T follicular helper cell (primary cell): ENCODE measurements around the gene NPAS3.

Source experiments
- DNase-seq: peaks from one replicate; pipeline ENCODE4 v3.0.0-alpha.2; 2020; ENCODE audit warnings: low read depth

Gene NPAS3

DNA sequence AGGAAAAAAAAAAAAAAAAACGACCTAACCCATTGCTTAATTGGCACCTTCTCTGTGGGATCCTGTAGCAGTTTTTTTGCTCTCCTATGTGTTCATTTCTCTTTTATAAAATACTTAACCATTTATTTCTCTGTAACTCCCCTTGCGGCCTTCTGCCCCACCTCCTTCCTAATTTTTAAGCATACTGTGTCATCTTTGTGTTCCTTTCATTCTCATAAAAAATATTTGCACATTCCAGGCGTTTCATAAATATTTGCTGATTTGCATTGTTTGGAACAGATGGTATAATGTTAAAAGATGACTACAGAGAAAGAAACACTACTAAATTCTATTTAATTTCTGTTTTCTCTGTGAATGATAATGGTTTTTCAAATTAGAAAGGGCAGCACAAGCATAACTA is 77.9 kb downstream of the NPAS3 start:
- no peak for DNase-seq

DNA sequence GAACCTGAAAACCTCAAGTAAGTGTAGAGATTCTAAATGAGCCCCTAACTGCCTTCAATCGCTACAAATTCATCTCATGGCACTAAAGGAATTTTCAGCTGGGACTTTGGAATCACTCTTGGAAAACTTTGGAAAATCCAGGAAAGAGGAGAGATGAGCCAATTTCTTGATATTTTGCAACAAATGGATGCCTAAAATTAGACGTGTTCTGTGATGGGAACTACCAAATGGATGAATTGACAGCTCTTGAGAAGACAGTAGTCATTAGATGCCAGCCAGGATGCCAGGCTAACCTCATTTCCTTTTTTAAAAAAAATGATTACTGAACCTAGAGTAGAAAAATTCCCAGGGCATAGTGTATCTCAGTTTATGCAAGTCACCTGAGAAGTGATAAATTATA is 78.3 kb downstream of the NPAS3 start:
- no peak for DNase-seq

DNA sequence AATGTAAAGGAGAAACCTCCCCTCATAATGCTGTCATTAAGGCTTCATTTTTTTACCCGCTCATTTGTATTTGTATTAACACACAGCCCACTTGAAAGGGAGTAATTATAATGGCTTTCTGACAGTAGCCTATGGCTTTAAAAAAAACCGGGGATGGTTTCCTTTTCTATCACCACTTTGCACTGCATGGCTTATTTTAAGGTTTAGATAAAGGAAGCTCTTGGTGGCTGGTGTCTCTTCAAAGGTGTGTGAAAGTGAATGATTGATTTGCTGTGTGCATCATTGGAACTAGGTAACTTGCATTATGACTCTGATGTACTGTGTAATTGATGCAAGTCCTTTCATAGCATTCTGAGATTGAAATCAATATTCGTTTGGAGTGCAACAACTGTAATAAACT is 80.7 kb downstream of the NPAS3 start:
- DNase-seq = no peak

DNA sequence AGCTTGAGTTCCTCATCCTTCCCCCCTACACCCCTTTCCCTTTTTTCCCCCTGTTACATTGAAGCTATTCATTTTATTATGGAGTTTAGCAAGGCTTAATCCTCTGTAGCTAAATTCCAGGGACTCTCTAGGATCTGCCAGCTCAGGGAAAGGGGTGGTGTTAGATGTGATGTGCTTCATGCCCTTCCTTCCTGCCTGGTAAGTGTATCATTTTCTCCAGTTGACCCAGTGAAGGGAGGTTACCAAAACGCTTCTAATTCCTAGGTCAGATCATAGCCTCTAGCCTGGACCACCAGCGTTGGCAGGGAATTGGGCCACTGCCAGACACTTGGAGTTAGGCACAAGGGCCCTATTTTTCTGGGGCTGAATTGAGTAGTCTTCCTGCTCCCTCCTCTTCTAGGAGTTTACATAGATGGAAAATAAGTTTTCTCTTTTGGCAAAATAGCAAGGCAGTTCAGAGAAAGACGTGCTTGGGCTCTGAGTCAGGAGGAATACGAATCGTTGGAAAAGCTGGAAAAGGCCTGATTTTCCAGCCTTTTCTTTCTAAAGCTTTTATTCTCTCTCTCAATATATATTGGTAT is 88.3 kb downstream of the NPAS3 start:
- no peak for DNase-seq

DNA sequence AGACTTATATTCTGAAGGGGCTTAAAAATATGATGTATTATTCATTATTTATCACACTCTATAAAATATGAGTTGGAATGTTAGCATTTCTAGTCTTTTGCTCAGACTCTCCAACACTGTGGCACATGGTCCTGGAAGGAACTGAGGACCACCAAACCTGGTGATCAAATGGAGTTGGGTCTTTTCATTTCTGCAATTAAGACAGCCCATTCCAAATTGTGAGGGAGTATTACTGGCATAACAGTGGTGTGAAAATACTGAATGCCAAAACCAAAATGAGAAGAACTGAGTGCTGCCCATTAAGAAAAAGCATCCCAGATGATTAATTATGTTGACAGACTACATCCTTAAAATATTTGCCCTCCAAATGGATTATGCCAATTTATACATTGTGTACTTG is 90.8 kb downstream of the NPAS3 start:
- no peak for DNase-seq

DNA sequence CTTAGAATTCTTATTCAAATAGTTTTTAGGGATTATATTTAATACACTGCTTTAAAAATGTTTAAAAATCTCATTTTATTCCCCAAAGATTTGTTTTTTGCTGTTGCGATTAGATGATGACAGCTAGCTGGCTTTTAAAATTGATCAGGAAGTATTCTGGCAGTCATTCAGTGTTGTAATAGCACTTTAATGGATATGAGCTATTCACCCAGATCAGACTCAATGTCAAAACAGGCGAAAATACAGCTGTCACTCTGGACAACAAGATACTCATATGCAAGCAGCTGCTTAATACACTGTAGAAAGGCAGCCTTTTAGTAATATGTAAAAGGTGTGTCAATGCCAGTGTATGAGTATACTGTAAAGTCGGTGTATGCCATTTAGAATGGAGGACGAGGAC is 91.7 kb downstream of the NPAS3 start:
- DNase-seq = no peak

DNA sequence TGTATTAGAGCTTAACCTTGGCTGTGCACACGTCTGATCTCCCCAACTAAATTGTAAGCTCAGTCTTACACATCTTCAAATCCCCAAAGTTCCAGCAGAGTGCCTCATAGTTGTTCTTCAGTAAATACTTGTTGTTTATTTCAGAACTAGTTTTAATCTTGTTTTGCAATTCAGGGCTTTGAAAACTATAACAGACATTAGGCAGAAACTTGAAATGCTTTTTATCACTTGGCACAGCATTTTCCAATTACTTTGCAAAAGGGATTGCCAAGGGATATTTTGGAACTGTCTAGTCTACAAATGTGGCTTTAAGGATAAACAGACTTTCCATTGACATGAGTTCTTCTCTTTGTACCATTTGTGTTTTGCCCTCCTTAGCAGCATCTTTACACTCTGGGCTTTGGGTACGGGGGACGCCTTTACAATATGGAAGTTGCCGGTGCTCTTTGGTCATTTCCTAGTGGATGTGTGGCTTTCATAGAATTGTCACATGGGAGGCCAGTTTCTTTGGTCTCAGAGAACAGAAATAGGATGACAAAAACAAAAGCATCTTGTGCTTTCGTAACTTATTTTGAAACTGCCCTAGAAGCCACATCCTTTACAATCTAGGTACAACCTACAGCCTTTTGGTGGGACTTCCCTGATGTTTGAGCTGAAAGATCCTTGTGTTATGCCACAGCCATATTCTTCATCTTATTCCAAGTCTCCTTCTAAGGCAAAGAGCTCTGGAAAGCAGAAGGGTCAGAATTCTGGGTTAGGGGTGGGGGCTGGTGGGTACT is 96.9 kb downstream of the NPAS3 start:
- no peak for DNase-seq

DNA sequence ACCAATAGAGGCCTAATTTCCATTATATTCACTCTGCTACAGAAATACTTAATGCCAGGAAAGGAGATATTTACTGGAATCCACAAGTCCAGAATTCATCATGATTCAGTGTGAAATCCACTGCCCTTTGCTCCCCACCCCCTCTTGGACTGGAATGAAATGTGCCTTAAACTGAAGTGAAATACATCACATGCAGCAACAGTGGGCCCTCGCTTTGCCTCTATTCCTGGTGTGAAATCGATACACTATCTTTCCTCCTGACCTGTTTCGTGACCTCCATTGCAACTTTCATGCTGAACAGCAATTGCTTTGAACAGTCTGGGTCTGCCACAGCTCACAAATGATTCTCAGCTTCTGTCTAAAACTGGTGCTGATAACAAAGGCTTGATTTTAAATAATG is 100.6 kb downstream of the NPAS3 start:
- no peak for DNase-seq

DNA sequence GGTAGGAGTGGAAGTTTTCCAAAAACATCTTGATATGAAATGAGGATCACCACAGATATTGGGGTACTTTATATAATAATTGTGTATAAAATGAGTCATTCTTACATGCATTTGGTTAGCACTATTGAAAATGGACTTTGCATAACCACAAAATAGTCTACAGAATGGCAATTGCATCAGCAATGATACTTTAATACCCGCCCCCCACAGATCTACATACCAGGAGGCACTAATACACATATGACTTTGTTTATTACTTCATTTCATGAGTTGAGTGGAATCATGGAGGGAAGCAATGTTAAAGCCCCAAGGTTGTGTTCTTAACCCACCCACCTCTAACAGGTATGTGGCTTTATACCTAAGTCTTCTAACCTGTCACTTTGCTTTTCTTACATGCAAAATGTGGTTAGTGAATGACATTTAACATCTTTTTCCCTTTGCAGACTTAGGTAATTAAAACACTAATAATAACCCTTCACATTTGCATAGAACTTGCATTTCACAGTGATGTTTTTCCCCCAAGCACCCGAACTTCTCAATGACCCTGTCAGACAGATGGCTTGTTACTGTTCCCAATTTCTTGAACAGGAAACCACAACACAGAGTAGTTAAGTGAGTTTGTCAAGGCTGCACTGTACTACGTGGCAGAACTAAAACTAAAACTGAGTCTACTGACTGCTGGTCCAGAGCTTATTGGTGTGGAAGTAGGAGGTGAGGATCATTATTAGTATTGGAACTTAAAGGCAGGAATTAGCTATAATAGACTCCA is 101.9 kb downstream of the NPAS3 start:
- no peak for DNase-seq

DNA sequence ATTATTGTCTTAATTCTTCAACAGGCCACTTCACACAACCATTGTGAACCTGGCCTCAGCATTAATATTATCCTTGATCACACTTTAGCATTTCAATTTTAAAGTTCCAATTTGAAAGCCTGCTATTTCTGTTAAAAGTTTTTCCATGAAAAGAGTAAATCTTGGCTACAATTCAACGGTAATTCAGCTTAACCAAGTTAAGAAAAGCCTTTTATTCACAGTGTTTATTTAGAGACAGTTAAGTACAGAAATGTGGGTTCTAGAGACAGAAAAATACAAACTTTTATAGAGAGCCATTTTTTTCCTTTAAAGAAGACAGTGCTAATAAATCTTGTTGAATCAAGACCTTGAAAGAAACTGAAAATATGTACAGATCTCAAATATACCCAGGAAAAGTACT is 103.9 kb downstream of the NPAS3 start:
- DNase-seq = no peak

DNA sequence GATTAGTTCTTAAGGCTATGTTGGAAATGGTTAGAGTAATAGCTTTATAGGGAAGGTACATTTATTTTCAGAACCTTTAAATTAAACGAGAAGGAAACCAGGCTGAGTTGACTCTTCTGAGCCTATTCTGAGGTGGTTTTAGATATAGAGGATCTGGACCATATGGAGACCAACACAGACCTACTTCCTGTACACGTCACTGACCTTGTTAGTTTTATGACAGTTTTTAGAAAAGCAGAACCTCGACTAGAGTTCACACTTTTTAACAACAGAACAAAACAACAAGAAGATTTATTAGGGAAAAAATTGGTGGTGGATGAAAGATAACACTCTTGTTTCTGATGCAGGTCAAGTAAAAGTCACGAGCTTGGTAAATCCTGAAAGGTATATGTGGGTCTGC is 107.1 kb downstream of the NPAS3 start:
- no peak for DNase-seq

DNA sequence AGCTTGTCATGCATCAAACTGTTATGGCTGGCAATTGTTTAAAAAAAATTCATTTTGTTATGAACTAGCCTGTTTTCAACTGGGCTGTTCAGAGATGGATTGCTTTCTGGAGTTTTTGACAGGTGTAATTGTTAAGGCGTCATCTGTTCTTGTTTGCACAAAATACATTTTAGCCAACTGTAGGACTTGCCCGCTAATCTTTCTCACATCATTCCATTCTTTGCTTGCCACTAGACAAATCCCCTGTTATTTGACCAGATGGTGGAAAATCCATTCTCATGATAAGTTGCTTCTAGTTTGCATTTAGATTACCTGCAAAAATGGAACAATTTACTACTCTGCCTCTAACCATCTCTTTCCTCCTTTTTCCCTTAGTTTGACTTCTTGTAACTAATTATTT is 114.3 kb downstream of the NPAS3 start:
- no peak for DNase-seq

DNA sequence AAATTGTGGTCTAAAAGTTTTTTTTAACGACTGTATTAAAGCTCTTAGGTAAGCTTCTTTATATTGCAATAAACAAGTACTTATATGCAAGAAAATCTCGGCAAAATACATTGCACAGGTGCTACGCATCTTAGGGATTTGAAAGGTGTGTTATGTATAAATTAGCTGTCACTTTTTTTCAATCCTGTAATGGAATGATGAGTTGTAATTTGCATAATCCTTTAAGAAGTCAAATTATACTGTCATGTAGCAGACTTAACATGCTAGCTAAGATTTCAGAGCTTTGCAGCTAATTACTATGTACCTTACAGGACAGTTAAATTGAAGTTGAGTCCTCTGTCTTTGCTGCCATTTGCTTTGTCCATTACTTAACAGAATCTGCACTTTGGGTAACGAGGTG is 117.5 kb downstream of the NPAS3 start:
- DNase-seq = no peak

DNA sequence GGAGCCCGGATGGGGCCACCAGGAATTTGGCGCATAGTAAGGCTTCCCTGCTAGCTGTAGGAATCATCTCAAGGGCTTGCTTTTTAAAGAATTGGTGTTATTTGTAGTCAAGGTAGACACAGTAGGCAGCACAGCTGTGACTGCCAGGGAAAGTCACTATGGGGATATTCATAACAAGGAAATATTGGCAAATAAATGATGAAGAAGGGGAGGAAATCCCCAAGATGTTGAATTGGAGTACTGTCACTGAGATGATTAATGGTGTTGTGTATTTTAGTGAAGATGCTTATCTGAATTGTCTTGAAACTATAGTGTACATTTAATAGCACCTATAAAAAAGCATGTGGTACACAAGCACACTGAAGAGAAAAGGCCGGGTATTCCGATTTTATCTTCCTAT is 118.9 kb downstream of the NPAS3 start:
- no peak for DNase-seq

DNA sequence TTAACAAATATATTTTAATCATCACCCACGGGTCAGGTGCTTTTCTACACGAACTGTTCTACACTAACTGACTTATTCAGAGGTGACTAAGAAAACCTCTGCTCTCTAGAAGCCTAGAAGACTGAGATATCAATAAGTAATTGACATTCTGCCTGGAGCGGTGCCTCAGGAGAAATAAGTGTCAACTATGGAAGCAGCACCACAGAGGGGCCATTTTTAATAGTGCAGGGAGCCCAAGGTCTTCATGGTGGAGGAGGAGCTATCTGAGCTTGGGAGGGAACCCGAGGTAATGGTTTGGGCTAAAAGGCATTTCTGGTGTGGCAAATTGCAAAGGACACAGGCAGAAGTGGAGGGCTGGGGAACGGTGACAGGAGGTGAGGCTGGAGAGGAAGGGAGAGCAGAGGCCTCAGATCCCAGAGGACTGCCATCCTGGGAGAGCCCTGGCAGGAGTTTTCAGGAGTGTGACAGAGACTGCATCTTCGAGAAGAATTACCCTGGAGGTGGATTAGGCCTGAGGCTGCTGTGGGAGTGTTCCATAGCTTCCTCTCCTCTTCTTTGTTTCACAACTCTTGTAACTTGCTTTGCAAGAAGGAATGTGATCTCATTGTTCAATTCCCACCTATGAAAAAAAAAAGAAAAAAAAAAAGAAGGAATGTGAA is 123.1 kb downstream of the NPAS3 start:
- DNase-seq = no peak

DNA sequence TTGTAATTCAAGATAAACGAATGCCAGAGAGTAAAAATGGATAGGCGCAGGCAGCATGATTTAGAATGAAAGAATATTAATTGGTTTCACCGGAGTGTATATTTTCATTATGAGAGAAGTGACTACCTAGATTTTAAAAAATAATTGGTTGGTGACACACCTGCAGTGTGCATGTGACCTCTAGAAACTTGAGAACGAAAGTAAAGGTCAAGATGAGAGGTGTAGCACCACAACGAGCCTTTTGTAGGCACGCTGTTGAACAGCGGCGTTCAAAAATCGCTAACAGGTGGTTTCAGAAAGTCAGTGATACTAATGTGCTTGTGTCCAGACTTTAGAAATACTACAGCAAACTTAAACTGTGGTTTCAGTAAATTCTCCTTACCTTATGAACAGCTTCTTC is 123.8 kb downstream of the NPAS3 start:
- no peak for DNase-seq

DNA sequence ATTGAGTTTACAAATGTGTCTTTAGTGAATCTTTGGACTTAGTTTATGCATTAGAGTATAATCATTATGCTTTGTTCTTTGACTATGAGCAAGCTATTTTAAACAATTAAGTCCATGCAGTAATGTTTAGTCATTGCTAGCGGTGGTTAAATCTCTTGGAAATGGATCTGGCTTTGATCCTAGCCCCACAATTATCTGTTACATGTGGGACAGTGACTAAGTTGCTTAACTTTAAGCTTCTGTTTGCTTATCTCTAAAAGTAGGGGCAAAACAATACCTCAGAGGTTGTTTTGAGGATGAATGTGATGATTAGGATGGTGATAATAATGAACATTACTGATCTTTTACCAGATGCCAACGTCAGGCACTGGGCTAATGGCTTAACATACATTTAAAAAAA is 124.2 kb downstream of the NPAS3 start:
- DNase-seq = no peak

DNA sequence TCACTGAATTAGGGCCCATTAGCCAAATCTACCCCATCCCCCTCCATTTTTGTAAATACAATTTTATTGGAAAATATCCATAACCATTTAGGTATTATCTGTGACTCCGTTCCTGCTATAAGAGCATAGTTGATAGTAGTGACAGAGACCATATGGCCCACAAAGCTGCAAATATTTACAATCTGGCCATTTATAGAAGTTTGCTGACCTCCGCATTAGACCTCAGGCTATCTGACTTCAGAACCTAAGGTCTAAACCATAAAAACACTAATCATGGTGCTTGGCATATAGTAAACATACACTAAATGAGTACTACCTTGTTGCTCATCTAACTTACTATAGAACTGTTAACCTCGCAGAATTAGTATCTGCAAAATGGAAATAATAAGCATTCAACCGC is 124.8 kb downstream of the NPAS3 start:
- DNase-seq = no peak

DNA sequence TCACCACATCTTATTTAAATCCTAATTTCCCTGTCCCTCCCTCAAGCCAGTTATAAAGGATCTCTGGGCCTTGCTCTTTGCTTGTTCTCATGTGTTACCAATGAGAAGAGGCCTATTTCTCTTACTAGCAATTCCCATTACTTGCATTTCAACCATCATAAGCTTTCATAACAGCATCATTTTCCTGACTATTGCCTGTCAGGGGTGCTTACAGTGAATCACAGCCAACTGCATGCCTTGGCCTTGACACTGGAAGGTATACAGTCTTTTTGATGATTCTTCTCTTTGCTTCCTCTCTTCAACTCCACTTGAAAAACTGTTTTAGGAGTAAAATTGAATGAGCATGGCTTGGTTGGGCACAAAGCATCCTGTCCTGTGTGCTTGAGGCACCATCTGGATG is 127.0 kb downstream of the NPAS3 start:
- no peak for DNase-seq

DNA sequence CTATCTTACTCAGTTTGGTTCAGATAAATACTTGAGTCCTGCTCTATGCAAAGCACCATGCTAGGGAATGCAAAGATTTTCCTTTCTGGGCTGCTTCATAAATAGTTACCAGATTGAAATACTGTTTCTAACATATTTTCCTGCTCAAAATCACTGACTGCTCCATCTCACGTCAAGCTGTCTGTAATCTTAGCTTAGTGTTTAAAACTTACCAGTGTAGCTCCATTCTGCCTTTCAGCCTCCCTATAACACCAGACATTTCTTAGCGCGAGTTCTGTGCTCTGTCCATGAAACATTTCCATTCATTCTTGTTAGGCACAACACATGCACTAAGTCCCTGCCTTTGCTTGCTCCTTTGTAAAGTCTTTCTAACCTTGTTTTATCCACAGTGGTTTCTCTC is 129.4 kb downstream of the NPAS3 start:
- DNase-seq = no peak

DNA sequence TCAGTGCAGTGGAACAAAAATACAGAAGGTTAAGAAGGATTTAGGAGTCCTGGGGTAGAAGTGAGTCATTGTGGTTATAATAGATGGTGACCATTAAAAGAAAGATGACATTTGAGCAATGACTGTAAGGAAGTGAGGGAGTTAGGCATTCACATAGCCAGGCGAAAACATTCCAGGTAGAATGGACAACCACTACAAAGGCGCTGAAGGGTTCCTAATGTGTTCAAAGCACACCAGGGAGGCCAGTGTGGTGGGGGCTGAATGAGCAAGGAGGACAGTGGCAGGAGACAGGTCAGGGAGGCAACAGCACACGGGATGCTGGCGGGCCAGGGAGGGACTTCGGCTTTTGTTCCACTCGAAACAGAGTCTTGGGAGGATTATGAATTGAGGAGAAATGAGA is 129.9 kb downstream of the NPAS3 start:
- DNase-seq = no peak

DNA sequence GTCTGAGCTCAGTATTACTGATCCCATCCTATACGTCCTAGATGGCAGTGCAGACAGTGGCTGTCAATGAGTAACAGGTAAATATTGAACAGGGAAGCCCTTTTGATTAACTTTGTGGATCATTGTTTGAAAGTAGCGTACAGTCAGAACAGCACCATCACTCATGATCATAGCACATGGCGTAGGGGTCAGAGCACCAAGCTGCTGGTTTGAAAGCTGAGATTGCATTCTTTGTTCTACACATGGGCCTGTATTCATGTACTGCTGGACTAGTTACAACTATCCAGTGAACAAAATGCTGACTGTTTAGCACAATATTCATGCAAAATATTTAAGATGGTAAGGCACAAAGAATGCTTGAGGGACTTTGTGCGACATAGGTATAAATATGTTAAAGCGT is 131.8 kb downstream of the NPAS3 start:
- DNase-seq = no peak

DNA sequence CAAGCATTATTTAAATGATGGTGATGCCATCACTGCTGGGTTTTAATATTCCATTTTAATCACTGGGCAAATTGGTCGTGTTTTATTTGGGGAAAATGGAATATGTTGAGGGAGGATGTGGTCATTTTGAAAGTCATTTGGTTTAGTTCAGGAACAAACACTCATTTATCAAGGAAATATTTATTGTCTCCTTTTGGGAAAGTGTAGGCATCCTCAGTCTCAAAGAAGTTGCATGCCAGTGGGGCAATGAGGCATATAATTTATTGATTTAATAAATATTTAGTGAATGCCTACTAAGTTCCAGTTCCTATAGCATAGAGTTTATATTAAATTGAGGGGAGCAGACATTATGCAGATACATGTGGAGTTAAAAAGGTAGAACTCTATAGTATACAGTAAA is 134.3 kb downstream of the NPAS3 start:
- DNase-seq = no peak
